ENCODE data around the gene PPP2R2B.

GRCh38 chr5:146681585-146682105 is 196.9 kb downstream of the PPP2R2B start:
- TF ChIP-seq ZNF70 (CRISPR knock-in tag; IDR thresholded peaks at IDR 0.05), result no peak
- TF ChIP-seq ZNF565 (CRISPR knock-in tag; conservative IDR thresholded peaks at IDR 0.05; ENCODE audit: low read depth), result no peak
- no peak for TF ChIP-seq RARB (CRISPR knock-in tag; IDR thresholded peaks at IDR 0.05)
- TF ChIP-seq CREB5 (CRISPR knock-in tag; IDR thresholded peaks at IDR 0.05; ENCODE audit: low read depth), result no peak
- TF ChIP-seq ZNF8 (CRISPR knock-in tag; IDR thresholded peaks at IDR 0.05), result no peak
- no peak for TF ChIP-seq ZFP3 (CRISPR knock-in tag; IDR thresholded peaks at IDR 0.05)
- TF ChIP-seq BACH2 (CRISPR knock-in tag; IDR thresholded peaks at IDR 0.05; ENCODE audit: borderline replicate concordance), result no peak
- no peak for TF ChIP-seq PPARA (CRISPR knock-in tag; IDR thresholded peaks at IDR 0.05; ENCODE audit: borderline replicate concordance)
- no peak for TF ChIP-seq ARNTL (CRISPR knock-in tag; IDR thresholded peaks at IDR 0.05; ENCODE audit: borderline replicate concordance, low read depth)
- no peak for TF ChIP-seq ZFP30 (CRISPR knock-in tag; IDR thresholded peaks at IDR 0.05)
- no peak for TF ChIP-seq TSHZ2 (CRISPR knock-in tag; IDR thresholded peaks at IDR 0.05)
- no peak for TF ChIP-seq ZC3H10 (CRISPR knock-in tag; IDR thresholded peaks at IDR 0.05)
- TF ChIP-seq ISL1 (CRISPR knock-in tag; IDR thresholded peaks at IDR 0.05), result no peak

Measured in SK-N-SH treated with all-trans-retinoic acid at 6 μM for 48 hours (cell line).